Limb (tissue), 2 donors: ENCODE results near the gene TAMALIN.

ENCODE experiments used
- DNase-seq, 2 donors: peaks; one replicate each; pipeline ENCODE4 v3.0.0-alpha.2; 2016; ENCODE audit errors: extremely low spot score in 2 of 2

Gene TAMALIN

DNA sequence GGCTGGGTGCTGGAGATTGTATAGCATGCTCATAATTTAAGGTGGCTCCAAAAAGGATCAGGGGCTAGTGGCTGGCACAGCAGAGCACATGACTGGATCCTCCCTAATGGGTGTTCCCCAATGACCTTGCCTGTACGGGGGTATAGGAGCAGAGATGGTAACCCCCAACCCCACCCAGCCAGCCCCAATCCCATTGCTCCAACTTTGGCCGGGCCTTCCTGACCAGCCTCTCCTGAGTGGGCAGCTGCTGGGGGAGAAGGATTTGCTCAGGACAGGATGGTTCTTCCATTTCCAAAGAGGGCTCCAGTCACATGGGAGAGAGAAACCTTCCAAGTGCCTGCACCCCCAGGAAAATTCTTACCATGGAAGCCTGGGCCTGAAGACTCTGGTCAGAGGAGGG lies 29.2 kb downstream of the TAMALIN start:
- DNase-seq: no peak

GRCh38 chr12:52036587-52037171 lies 29.9 kb downstream of the TAMALIN start:
- DNase-seq: peak; percentile 87 to 91

DNA sequence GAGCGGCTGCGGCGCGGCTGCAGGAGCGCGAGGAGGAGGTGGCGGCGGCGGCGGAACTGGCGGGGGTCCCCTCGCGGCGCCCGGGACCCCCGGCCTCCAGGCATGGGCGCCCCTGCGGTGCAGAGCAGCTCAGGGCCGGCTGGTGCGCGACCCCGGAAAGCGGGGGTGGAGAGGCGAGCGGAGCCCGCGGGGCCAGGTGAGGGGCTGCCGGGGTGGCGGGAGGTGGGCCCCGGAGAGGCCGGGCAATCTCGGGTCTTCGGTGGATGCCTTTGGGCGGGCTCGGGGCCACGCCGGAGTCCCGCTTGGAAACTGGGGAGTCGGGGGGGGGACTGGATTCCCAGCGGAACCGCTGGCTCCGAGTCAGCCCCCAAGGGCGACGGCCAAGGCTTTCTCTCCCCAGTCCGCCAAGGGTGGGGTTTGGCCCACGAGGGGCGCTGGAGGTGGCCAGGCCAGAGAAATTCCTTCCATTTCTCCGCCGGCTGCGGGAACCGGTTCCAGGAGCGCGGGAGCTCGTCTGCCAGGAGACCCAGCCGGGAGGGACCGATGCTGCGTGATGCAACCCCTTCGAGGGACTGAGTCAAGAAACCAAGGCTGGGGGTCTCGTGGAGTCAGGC lies 30.6 kb downstream of the TAMALIN start:
- DNase-seq: peak in 1 of 2 donors; percentile 82

- DNase-seq: no peak
These were observed 31.7 kb downstream of the TAMALIN start for GRCh38 chr12:52038447-52038846.

DNA sequence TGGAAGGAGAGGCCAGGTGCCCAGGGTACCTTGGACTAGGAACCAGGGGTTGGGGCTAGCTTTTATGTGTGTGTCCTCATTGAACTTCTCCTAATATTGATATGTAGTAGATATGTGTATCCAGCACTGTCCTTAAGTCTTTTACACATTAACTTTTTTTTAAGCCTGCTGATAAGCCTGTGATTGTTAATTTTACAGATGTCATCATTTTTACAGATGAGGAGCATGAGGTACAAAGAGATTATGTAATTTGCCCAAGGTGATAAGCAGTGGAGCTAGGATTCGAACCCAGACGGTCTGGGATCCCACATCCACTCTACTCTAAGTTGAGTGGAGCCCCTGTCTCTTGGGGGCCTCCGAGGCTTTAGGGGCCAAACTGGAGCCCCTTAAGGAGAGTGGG lies 34.3 kb downstream of the TAMALIN start:
- DNase-seq: no peak

GRCh38 chr12:52041695-52042123 lies 35.0 kb downstream of the TAMALIN start:
- no peak for DNase-seq

- DNase-seq: no peak
These were observed 36.1 kb downstream of the TAMALIN start for GRCh38 chr12:52042706-52043385.

- peak in 1 of 2 donors; percentile 32 for DNase-seq
These were observed 36.9 kb downstream of the TAMALIN start for GRCh38 chr12:52043386-52044212.

DNA sequence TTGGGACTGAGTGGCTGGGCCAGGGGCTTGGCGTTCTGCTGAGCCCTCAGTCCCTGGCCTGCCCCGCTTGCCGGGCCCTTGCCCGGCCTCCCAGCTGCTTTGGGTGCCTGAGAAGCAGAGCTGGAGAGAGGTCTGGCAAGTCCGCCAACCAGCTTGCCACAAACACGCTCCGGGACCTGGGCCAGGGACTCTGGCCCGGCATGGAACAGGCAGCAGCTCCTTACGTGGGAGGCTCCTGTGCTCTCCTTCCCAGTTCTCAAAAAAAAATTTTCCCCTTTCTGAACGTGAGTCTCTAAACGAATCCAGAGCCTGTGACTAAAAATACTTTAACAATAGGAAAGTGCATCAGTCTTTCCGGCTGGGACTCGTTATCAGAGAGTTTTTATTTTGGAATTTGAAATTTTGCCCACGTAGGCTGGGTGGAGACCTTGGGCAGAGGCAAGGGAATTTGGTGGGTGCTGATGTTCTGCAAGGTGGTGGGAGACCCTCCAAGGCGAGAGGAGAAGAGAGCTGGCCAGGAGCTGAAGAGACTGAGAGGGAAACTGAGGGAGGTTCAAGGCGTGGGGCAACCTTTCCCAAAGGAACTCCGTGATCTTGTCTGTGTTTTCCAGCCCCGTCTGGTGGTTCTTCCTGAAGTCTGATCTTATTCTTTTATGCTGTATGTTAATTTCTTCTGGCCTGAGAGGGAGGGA lies 37.7 kb downstream of the TAMALIN start:
- peak; percentile 48 to 58 for DNase-seq

GRCh38 chr12:52045794-52046199 lies 39.1 kb downstream of the TAMALIN start:
- peak in 1 of 2 donors; percentile 52 for DNase-seq

- no peak for DNase-seq
These were observed 40.1 kb downstream of the TAMALIN start for GRCh38 chr12:52046859-52047258.

- DNase-seq: no peak
These were observed 42.5 kb downstream of the TAMALIN start for GRCh38 chr12:52049286-52049685.

DNA sequence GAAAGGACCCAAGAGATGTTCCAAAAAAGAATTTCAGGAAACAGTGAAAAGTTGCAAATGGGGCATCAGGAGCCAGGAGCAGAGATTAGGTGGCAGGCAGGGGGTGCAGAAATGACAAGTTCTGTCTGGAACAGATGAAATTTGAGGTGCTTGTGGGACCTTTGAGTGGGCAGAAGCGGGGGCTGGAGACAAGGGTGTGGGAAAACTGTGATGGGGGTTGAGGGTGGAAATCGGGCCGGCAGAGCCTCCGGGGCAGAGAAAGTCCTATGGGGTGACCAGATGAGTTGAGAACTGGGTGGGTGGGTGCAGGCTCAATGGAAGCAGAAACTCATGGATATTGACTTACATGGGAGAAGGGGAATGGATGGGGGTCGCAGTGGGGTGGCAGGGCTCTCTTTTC lies 42.9 kb downstream of the TAMALIN start:
- no peak for DNase-seq

DNA sequence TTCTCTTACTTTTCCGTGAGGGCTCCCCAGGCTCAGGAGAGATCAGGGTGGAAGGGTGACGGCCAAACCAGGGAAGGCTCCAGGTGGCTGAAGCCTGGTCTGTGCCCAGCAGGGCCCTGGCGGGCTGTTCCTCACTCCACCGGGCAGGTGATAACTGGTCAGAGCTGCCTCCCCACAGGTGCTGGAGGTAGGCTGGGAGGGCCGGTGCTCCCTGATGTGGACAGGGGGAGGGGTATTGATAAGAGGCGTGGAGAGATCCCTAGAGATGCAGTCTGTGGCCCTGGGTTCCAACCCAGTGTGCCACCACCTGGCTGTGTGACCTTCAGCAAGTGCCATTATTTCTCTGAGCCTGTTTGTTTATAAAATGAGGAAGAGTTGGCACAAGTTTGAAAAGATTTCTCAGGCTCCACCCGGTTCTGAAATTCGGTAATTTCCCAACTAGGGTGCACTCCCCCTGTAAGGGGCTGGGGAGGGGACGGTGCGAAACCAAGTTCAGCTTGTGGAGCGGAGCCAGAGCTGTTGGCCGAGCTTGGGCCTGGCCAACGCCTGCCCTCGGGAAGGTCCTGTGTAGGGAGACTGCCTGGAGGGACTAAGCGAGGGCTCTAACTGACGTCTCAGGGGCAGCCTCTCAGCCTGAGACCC lies 43.5 kb downstream of the TAMALIN start:
- DNase-seq: peak in 1 of 2 donors; percentile 44

DNA sequence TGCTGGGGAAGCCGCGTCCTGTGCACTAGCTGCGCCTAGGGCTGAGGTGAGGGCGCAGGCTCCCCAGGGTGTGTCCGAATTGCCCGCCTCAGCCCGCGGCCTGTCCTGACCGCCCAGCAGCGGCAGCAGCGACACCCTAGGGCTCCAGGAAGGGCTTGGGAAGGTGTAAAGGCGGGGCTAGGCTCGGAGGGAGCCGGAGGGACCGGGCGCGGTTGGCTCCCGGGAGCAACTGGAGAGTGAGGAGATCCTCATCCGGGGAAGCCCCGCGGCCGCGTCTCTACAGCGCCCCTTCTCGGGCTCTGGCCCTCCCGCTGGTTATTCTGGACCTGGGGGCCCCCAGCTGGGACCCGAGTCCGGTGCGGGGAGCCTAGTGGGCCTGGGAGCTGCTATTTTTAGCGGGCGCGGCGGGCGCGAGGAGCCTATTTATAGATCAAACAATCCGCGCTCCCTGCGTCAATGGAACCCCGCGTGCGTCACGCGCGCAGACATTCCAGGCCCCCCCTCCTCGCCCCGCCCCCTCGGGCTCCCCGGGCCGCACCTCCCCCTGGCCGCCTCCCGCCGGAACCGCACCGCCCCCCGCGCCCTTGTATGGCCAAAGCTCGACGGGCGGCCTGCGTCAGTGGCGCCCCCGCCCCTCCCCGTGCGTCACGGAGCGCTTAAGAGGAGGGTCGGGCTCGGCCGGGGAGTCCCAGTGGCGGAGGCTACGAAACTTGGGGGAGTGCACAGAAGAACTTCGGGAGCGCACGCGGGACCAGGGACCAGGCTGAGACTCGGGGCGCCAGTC lies 44.2 kb downstream of the TAMALIN start, which contains the start of gene NR4A1:
Gene NR4A1 (plus strand): TSS at position 685 of the 784 bp plus-strand sequence. CDS start 2,887 bp downstream, outside the sequence.
- DNase-seq: peak; percentile 93 to 99

DNA sequence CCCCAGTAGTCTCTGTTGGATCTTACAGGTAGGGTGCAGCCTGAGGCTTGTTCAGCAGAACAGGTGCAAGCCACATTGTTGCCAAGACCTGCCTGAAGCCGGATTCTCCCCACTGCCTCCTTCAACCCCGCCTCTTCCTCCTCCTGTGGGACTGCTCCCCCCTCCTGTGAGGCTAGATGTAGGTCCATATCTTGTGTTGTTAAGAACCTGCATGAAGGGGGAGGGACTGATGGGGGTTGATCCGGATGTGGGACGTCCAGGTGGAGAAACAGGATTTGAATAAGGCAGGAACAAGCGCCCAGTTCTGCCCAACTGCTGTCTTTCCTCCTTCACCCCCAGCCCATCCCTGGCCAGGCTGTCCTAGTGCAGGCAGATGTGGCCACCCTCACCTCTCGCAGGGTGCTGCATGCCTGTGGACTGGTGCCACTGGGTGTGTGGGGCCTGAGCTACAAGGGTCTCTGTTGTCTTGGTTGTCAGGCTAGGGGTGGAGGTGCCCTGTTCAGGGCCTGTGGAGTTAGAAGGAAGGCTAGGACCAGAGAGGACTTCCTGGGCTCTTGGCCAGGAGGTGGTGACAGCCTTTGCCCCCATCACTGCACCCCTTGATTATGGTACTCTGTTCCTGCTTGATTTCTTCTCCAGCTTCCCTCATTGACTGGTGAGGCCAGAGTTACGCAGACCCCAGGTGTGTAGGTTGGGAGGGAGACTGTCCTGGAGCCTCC lies 45.9 kb downstream of the TAMALIN start:
- no peak for DNase-seq

GRCh38 chr12:52053536-52054209 lies 46.9 kb downstream of the TAMALIN start:
- no peak for DNase-seq

- DNase-seq: no peak
These were observed 47.6 kb downstream of the TAMALIN start for GRCh38 chr12:52054231-52054832.
